ENCODE data around the gene CEP162.

DNA sequence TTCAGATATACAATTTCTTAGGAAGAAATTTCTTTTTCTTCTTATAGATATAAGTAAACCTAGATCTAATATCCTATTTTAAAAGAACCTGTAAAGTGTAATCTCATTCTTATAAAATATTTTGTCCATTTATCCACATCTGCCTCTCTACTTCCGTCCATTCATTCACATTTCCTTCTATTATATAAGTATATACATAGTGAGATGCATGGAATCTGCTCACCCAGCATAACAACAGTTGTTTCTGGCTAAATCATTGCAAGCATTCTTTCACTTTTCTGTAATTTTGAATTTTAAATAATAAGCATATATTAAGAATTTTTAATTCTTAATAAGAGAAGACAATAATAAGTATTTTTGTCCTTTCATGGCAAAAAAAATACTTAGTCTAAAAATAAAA is 45.4 kb downstream of the CEP162 start:
- TF ChIP-seq, protein P1, sequence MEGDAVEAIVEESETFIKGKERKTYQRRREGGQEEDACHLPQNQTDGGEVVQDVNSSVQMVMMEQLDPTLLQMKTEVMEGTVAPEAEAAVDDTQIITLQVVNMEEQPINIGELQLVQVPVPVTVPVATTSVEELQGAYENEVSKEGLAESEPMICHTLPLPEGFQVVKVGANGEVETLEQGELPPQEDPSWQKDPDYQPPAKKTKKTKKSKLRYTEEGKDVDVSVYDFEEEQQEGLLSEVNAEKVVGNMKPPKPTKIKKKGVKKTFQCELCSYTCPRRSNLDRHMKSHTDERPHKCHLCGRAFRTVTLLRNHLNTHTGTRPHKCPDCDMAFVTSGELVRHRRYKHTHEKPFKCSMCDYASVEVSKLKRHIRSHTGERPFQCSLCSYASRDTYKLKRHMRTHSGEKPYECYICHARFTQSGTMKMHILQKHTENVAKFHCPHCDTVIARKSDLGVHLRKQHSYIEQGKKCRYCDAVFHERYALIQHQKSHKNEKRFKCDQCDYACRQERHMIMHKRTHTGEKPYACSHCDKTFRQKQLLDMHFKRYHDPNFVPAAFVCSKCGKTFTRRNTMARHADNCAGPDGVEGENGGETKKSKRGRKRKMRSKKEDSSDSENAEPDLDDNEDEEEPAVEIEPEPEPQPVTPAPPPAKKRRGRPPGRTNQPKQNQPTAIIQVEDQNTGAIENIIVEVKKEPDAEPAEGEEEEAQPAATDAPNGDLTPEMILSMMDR (IDR thresholded peaks at IDR 0.05 in 4 of 5, conservative IDR thresholded peaks at IDR 0.05 in 1 of 5): no peak
- no peak for TF ChIP-seq POLR2A (IDR thresholded peaks at IDR 0.05)

All from gastrocnemius medialis (tissue), 4 donors.